Stimulated activated CD8-positive, alpha-beta memory T cell treated with anti-CD3 and anti-CD28 coated beads, Interleukin-7, amount 100 ng/mL, for 24 hours (primary cell): ENCODE results near the gene FBXO30.

Experiments used
- DNase-seq: peaks from one replicate; pipeline ENCODE4 v3.0.0-alpha.2; 2020; ENCODE audit warnings: low read depth

FBXO30 gene

DNA sequence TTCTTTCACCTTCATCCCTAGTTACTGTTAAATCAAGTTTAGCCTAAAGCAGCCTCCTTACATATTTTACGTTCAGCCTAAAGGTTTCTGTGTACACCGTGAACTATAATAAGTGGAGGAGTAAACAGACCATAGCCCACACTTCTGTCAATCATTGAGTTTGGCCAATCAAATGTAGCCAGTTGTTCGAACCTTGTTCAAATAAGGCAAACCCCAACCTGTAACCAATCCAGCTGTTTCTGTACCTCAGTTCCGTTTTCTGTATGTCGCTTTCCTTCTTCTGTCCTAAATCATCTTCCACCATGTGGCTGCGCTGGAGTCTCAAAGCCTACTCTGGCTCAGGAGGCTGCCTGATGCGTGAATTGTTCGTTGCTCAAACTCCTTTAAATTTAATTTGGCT, 1.8 kb upstream of the FBXO30 start:
- DNase-seq, result no peak

DNA sequence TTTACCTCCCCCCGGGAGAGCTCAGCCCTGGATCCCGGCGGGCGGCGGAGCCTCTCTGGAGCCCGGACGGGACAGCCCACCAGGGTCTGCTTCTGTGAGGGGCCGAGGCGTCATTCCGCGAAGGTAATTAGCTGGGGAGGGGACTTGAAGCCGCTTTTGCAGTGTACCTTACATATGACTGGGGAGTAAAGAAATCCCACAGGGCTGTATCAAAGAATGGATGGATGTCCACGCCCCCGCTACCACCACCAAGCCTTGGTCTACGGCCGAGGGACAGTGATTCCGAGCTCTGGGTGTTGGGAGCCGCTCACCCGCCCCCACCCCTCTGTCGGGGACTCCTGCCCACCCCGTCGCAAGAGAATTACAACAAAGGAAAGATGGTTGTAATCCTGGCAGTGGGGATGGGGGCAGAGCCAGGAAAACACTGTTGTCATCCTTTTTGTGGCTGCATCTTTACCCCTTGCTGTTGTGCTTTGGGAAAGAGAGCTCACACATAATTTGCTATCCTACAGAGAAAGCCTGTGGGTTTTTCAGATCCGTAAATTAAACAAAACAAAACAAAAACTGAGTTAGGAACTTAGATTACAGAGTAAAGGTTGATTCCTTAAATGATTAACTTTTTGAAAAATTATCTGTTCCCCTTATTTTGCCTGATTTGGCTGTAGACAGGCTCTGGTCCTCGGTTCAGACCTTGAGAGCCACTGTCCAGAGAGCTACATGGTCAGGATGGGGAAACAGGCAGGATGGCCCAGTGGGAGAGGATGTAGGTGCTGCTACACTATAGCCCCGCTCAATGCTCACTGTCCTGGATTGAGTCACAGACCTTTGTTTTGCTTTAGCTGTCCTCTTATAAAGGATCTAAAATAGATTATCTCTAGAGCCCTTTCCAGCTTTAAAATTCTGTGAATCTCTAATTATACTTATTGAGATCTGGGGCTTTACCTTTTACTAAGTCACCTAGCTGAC, 997 bp upstream of the FBXO30 start:
- DNase-seq, result no peak

DNA sequence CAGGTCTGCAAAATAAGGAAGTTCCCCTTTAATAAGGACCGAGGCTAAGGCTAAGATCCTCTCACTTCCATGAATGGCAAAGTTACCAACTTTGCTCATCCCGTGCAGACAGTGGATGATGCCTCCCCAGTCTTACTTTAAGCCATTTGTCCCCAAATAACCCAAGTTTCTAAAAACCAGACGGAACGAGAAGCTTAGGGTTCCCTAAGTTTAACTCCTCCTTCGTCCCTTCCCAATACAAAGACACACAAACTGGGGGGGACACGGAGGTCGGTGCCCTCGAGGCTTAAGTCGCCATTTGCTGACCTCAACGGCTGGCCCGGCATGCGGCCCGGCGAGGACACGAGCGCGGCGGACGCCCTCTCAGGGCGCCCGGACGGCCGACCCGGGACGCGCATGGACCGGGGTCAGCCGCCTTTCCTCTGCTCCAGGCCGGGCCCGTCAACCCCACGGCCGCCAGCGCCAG, 527 bp downstream of the FBXO30 start:
- DNase-seq, result no peak

DNA sequence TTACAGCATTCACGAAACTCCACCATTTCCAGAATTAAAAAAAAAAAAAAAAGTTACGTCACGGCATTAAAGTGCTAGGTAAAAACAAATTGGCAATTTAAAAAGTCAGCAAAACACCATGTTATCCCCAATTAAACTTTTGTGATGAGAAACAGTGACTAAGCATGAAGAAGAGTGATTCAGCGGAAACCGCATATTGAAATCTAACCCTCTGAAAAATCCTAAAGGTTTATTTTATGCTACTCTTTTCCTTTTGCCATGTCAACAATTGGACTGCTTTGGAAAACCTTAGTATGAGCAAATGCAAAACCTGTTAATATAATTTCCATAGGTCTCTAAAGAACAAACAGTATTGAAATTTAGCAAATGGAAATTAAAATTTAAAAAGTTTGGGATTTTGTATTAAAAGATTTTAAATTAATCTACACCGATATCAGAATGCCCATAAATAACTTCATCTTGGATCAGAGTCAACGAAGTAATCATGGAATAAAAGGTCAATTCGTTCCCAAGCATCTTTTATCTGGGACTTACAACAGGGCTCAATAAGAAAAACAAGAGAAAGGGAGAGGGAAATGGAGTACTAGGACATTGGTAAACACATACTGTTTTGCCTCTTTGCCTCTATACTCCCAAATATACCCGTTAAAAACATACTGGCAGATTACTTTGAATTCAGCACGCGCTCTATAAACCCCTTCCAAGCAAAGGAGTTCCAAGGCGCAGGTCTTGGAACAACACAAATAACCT, 1.1 kb downstream of the FBXO30 start:
- DNase-seq, result no peak

DNA sequence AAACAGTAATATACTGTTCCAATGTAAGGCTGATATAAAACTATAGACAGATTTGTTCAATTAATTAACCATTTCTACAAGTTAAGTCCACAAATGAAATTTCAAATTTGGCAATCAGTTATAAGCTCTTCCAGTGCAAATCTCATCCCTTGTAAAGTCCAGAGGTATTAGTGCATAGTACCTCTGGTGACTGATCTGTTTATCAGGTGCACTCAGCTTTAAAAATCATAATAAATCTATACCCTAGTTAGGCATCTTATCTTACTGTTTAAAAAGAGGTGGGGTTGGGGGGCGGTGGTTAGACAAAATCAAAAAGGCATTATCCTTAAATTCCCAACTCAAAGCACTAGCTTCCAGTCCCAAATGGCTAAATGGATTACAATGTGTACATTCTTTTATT, 2.9 kb downstream of the FBXO30 start:
- DNase-seq, result no peak

DNA sequence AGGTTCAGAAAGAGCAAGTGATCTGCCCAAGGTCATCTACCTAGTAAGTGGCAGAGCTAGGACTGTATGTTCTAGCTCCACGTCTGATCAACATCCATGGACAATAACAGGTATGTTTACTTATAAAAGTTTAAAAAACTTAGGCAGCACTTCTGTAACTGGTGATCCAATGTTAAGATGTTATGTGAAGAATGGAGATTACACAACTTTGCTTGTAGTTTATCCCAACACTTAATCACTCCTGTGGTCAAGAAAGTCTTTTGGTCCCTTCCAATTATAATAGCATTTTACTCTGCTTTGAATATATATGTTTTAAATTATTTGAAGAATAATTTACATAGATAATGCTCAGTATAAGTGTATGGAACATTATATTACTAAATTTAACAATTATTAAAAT, 4.8 kb downstream of the FBXO30 start:
- no peak for DNase-seq

DNA sequence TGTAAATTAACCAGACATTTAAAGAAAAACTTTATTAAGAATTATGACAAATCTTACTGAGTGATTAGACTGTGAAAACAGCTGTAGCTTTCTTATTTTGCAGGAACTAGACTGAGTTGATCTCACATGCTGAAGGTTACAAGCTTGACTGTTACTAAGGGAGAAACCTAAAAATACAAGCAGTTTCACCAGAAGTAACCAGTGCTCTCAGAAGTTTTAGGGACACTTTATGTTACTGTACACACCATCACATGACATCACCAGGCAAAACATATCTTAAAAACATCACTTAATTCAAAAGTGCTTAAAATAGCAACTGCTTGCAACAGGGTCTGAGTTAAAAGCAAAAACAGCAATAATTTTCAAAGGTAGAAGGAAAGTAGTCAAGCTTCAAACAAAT, 5.4 kb downstream of the FBXO30 start:
- DNase-seq, result no peak

DNA sequence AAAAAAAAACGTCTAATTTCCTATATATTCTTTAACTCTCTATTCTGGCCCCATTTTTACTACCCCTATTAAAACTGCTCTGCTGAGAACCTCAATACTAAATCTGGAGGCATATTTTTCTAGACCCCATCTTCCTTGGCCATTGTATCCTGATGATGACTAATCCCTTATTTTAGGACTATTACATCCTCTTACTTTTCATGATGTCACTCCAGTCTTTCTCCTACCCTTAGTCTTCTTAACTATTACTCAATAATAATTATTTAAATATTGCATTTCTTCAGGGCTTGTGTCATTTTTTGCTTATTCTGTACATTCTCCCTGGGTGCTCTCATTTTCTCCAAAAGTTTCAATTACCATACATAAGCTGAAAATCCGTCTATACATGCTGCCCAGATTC, 6.4 kb downstream of the FBXO30 start:
- no peak for DNase-seq

DNA sequence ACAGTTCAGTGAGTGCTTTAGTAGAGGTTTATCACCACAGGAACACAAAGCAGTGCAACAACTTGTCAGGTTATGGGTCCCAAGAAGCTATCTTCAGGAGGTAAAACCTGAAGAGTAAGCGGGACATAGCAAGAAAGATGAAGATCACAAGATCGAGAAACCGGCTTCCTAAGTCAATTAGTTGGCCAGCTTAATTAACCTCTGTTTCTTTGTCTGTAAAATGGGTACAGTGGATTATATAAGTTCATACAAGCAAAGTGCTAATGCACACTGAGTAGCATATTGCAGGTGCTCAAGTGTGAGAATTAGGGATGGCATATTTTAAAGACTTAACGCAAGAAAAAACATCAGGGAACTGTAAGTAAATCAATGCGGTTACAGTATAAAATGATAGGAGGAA, 12.5 kb downstream of the FBXO30 start:
- DNase-seq, result no peak

DNA sequence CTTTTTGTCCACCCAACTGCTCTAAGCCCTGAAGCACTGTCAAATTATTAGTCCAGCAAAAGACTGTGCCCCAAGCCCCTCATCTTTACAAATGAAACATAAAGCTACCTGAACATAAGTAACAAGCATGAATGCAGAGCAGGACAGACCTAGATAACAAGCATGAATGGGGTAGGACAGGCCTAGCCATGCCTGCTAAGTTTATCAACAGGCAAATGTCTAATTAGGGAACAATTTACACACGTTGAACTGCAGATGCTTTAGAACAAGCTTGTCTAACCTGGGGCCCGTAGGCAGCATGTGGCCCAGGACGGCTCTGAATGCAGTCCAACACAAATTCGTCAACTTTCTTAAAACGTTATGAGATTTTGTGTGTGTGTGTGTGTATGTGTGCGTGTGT, 13.6 kb downstream of the FBXO30 start:
- no peak for DNase-seq

DNA sequence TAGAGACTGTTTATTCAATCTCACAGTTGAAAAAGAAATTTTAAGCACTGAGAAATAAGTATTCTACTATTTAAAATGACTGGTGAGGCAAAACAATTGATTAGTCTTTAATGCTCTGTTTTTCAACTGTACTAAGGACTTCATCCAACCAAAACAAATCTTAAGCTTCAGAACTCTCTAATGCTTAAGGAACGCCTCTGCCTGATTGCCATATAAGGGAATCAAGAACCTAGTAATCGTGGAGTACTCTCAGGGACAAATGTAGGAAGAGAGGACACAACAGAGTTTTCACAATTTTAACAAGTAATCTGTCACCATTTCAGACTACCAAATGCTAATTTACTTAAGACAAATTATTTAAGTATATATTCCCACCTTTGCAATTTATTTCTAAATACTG, 16.1 kb downstream of the FBXO30 start:
- no peak for DNase-seq

DNA sequence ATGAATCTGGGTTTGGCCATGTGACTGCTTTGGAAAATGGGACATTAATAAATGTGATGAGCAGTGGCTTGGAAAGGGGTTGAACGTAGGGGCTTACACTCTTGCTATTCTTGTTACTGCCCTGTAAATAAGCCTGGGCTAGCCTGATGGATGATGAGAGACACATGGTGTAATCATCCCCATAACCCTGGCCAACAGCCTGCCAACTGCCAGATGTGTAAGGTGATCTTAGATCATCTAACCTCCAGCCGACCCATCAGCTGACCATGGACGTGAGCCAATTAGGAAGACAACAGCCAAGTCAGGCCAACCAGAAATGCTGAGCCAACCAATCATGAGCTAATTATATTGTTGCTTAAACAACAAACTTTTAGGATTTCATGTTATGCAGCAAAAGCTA, 25.2 kb downstream of the FBXO30 start:
- no peak for DNase-seq

DNA sequence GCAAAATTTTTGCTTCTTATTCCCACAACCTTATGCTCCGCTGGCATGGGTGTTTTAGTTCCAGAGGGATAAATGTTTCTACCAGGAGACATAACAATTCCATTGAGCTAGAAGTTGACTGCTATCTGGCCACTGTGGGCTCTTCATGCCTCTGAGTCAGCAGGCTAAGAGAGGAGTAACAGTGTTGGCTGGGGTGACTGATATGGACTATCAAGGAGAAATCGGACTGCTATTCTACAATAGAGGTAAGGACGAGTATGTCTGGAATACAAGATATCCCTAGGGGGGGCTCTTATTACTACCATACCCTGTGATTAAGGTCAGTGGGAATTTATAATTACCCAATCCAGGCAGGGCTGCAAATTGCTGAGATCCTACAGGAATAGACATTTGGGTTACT, 26.9 kb downstream of the FBXO30 start:
- DNase-seq, result no peak

DNA sequence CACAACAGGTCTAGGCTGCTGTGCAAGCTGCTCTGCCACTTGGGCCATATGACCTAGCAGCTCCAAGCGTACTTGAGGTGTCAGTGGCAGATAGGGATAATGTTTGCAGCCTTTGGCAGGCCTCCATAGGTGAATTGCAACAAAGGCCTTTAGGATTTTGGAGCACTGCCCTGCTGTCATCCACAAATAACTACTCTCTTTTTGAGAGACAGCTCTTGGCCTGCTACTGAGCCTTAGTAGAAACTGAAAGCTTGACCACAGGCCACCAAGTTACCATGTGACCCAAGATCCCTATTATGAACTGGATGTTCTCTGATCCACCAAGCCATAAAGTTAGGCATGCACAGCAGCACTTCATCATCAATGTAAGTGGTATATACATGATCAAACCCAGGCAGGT, 29.9 kb downstream of the FBXO30 start:
- DNase-seq, result no peak

DNA sequence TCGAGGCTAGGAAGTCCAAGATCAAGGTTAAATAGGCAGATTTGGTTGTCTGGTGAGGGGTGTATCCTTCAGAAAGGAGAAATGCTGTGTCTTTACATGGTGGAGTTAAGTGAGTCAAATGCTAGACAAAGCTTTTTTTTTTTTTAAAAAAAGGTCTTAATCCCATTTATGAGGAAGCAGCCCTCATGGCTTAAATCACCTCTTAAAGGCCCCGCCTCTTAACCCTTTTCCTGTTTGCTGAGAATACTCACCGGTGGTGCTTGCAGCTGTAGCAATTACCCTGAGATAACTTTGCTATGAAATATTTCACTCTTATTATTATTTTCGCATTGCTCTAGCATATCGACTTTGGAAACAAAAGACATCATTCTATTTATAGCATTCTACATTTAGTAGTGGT, 30.8 kb downstream of the FBXO30 start:
- no peak for DNase-seq

DNA sequence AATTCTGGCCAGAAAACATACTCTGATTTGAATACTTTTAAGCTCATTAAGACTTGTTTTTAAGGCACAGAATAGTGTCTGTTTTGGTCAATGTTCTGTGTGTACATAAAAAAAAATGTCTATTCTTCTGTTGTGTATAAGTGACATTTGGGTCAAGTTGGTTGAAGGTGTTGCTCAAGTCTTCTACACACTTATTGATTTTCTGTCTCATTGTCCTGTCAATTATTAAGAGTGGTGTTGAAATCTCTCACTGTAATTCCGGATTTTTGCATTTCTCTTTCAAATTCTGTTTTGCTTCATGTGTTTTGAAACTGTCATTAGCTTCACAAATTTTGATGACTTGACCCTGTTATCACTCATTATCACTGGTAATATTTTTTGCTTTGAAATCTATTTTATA, 41.7 kb downstream of the FBXO30 start:
- DNase-seq, result no peak

DNA sequence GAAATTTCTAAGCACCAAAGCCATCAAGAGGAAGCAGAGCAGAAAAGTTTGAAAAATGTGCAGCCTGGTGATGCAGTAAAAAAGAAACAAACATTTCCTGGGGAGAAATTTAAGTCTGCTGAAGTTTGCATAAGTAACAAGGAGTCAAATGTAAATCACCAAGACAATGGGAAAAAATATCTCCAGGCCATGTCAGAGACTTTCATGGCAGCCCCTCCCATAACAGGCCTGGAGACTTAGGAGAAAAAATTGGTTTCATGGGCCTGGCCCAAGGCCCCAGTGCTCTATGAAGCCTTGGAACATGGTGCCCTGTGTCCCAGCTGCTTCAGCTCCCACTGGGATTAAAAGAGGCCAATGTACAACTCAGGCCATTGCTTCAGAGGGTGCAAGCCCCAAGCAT, 49.1 kb downstream of the FBXO30 start:
- no peak for DNase-seq

DNA sequence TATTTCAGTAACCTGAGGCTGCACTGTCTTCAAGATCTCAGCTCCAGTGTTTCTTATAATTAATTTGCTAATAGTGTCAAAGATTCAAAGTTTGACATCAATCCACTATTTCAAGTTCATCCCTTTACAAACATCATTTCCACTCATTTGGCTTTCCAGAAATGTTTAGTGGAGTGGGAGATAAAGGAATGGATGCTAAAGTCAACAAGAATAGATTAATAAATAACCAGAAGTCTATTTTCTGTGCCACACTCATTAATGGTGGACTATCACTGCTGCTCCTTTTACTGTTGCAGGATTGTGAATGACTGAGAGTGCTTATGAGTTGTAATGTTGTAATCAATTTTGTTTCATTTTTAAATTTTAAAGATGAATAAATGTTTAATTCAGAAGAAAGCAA, 50.9 kb downstream of the FBXO30 start:
- no peak for DNase-seq

DNA sequence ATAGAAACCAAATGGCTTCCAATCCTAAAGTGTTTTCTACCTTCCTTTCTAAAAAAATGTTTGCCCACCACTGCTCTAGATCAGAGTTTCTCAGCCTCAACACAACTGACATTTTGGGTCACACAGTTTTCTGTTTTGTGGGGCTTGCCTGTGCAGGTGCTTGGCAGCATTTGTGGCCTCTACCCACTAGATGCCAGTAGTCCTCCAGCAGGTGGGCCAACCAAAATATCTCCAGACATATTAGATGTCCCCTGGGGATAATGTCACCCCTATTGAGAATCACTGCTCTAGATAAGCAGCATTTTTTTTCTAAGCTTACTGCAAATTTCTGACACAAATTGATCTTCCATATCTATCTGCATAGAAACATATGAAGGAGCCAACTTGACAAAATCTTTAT, 53.0 kb downstream of the FBXO30 start:
- no peak for DNase-seq

DNA sequence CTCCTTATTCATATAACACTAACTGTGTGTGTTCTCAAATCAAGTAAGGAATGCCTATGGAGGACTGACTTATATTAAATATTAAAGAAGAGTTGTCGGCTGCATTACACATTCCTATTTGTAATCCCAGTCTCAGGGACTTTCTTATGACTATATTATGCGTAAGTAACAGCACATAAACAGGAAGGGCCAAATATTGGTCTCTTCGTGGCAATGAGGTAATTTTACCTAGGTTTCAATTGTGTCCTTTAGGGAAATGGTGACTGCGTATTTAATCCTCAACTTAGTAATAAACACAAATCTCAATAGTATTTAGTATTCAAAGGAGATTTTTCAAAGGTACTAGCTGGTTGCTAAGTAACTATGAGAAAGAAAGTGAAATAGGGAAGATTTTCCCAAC, 56.5 kb downstream of the FBXO30 start:
- DNase-seq, result no peak

DNA sequence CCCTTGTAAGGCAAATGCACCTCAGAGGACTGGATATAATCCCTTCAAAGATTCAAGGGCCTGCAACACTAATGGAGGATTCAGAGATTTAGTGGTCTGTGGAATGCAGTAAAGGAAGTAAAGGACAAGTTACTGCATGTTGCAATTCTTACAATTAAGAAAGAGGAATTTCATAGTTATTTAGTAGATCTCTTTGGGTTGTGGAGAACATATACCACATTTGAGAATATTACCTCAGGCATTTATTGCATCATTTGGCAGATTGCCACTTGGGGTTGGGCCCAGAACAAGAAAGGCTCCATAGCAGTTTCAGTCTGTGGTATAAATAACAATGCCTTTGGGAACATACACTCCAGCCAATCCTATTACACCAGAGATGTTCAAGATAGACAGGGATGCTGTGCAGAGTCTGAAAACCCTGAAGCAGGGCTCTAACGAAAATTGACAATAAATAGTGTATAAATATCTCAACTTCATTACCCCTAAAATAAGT, 58.4 kb downstream of the FBXO30 start:
- DNase-seq, result no peak

DNA sequence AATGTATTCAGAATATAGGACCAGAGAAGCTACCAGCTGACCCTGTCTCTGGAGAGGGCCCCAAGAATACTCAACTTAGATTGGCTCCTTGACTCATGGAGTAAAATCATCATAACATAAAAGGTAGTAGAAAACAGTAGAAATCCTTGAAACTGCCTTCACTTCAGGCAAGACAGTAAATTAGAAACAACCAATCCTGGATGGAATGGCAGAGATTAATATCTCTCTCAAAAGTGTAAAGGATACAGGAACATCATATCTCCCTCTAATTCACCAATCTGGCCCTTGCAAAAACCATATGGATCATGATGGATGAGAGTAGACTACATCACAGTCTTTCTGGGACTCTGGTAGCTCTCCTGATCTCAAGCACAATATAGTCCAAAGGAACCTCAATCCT, 58.9 kb downstream of the FBXO30 start:
- no peak for DNase-seq

DNA sequence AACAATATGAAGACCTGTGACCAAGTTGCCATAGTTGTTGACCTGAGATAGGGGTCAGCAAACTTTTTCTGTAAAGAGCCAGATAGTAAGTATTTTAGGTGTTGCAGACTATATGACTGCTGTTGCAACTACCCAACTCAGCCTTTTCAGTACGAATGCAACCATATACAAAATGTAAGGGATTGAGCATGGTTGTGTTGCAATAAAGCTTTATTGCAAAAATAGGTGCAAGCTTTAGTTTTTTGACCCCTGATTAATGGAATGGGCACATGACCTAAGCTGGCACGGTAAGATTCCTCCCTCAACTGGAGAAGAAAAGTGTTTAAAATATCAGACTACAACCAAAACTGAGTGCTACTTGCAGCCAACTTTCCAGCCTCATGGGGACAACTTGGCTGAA, 62.0 kb downstream of the FBXO30 start:
- DNase-seq, result no peak
